Measurements from ENCODE around the gene GALNT14.

GALNT14 gene

GRCh38 chr2:30912056-30912455, 226.2 kb downstream of the GALNT14 start:
- TF ChIP-seq GATA2 (IDR thresholded peaks at IDR 0.05; ENCODE audit: low read depth, low read length): no peak
- TF ChIP-seq GATA3 (IDR thresholded peaks at IDR 0.05; ENCODE audit: low read depth, low read length): no peak

GRCh38 chr2:30911327-30911726, 226.9 kb downstream of the GALNT14 start:
- TF ChIP-seq GATA3 (IDR thresholded peaks at IDR 0.05; ENCODE audit: low read depth, low read length): no peak
- TF ChIP-seq GATA2 (IDR thresholded peaks at IDR 0.05; ENCODE audit: low read depth, low read length): no peak

DNA sequence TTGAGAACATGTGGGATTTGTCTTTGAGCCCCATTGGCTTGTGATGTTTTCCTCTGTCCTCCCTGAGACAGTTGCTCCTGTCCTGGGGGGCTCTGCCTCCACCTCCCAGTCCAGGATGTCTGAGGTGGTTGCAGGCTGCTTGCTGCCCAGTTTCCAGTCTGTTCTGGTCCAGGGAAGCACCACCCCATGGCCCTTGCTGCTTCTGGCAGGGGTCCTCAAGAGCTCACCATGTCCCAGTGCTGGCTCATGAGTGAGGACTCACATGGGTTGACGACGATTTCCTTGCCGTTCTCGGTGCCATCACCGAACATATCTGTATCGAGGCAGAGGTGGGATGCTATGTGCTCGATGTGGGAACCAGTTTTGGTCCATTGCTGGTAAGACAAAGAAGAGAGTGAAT, 227.6 kb downstream of the GALNT14 start:
- TF ChIP-seq GATA2 (IDR thresholded peaks at IDR 0.05; ENCODE audit: low read depth, low read length): no peak

GRCh38 chr2:30903326-30903725, 234.9 kb downstream of the GALNT14 start:
- TF ChIP-seq GATA3 (IDR thresholded peaks at IDR 0.05; ENCODE audit: low read depth, low read length): no peak
- no peak for TF ChIP-seq GATA2 (IDR thresholded peaks at IDR 0.05; ENCODE audit: low read depth, low read length)

- TF ChIP-seq GATA3 (IDR thresholded peaks at IDR 0.05; ENCODE audit: low read depth, low read length) (no peak), GATA2 (IDR thresholded peaks at IDR 0.05; ENCODE audit: low read depth, low read length) (no peak)
Observed at GRCh38 chr2:30900381-30900780, 237.9 kb downstream of the GALNT14 start.

GRCh38 chr2:30899516-30900054, 238.7 kb downstream of the GALNT14 start:
- TF ChIP-seq GATA3 (IDR thresholded peaks at IDR 0.05; ENCODE audit: low read depth, low read length): no peak
- TF ChIP-seq GATA2 (IDR thresholded peaks at IDR 0.05; ENCODE audit: low read depth, low read length): no peak

DNA sequence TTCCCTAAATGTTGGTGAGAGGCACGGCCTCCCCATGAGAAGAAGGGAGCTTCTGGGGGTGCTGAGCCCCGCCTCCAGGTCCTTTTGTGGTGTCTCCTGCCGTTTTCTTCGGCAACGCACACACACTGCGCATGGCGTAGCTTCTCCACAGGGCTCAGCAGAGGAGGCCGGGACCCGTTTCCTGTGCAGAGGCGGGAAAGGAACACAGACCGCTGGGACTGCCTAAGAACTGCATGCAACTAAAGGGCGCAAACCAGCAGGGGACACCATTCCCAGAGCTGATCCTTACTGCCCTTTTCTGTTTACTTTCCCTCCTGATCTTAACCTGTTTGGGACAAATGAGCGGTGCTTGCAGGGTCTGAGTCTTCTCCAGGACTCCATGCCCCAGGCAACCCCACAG, 240.7 kb downstream of the GALNT14 start:
- no peak for TF ChIP-seq GATA3 (IDR thresholded peaks at IDR 0.05; ENCODE audit: low read depth, low read length)
- no peak for TF ChIP-seq GATA2 (IDR thresholded peaks at IDR 0.05; ENCODE audit: low read depth, low read length)

DNA sequence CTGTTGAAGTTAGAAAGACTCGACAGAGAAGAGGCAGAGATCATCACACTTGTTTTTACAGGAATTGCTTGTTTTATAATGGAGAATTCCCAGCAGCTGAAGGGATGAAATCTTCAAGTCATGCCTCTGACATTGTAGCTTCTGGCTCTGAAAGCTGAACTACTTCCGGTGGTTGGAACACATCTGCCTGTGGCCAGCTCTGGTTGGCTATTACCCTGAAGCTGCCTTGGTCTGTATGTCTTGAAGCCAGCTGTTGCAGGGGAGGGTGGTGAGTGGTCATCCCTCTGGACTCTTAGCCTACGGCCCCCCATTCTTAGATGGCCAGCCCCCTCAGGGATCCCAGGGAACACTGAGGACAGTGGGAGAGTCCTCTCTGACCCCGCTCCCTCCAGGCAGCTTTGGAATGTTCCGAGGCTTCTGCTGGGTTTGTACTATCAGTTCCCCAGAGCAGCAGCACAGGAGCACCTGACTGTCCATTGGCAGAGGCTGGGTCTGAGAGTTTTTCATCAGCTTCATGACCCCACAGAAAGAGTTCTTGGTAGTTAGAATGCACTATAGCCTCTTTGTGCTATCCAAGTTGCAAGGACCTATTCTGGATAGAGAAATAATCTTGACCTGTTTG, 243.6 kb downstream of the GALNT14 start:
- TF ChIP-seq GATA2 (IDR thresholded peaks at IDR 0.05; ENCODE audit: low read depth, low read length) (no peak), GATA3 (IDR thresholded peaks at IDR 0.05; ENCODE audit: low read depth, low read length) (no peak)

DNA sequence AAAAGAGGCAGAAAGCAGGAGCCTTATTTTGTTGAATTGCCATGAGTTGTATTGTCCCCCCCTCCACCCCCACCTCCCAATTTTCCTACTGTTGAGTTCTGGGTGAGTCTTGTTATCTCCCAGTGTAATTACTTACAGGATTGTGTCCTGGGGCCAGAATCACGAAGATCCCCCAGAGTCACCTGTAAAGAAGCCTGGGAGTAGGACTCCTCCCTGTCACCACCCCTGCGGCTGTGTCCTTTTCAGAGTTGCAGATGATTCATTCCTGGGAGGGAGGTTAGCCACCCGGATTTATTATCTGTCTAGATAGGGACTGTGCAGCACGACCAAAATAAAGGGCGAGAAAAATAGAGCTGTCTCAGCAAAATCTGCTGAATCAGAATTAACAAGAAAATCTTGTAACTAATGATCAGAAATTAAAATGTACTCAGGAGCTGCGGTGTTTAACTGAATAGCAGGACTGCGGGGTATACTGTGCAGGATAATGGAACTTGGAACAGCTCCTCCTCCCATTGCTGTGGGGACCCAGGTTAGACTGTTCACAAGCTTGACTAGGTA, 249.3 kb downstream of the GALNT14 start:
- TF ChIP-seq GATA3 (IDR thresholded peaks at IDR 0.05; ENCODE audit: low read depth, low read length): no peak
- TF ChIP-seq GATA2 (IDR thresholded peaks at IDR 0.05; ENCODE audit: low read depth, low read length): no peak

GRCh38 chr2:30886080-30886479, 252.2 kb downstream of the GALNT14 start:
- no peak for TF ChIP-seq GATA2 (IDR thresholded peaks at IDR 0.05; ENCODE audit: low read depth, low read length)
- TF ChIP-seq GATA3 (IDR thresholded peaks at IDR 0.05; ENCODE audit: low read depth, low read length): no peak

GRCh38 chr2:30883822-30884221, 254.4 kb downstream of the GALNT14 start:
- TF ChIP-seq GATA2 (IDR thresholded peaks at IDR 0.05; ENCODE audit: low read depth, low read length) (no peak), GATA3 (IDR thresholded peaks at IDR 0.05; ENCODE audit: low read depth, low read length) (no peak)

DNA sequence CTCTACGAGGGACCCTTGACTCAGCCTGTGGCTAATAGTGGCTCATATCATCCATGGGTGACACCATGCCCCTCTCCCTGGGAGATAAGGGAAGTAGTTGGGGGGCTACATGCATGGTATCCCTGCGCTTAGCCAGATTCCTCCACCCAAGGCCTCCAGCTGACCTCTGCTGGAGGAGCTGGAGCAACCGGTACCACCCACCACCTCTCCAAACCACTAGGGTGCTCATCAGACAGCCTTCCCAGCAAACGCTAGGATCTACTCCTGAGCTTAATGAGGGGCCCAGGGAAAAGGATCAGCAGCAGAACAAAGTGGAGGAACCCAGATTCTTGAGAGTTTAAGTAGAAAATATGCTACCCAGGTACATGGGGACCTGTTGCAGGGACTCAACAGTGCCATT, 255.1 kb downstream of the GALNT14 start:
- TF ChIP-seq GATA3 (IDR thresholded peaks at IDR 0.05; ENCODE audit: low read depth, low read length): no peak
- no peak for TF ChIP-seq GATA2 (IDR thresholded peaks at IDR 0.05; ENCODE audit: low read depth, low read length)

DNA sequence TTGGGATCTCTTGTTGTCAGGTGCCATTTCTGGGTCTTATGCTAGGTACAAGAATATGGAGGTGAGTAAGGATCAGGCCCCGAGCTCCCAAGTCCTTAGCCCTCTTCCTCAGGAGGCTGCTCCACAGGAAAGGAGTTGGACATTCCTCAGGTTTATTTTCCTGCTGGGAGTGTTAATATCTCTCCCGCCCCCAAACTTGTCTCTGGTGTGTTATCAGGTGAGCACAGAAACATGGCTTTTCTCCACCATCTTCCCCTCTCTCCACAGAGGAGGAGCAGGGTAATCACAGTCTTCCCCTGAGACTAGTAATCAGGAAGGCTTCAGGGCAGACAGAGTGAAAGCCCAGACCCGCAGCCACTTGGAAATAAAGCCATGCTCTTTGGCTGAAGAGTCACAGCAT, 257.7 kb downstream of the GALNT14 start:
- TF ChIP-seq GATA3 (IDR thresholded peaks at IDR 0.05; ENCODE audit: low read depth, low read length): no peak

- TF ChIP-seq GATA2 (IDR thresholded peaks at IDR 0.05; ENCODE audit: low read depth, low read length): no peak
- TF ChIP-seq GATA3 (IDR thresholded peaks at IDR 0.05; ENCODE audit: low read depth, low read length): no peak
Observed at GRCh38 chr2:30877833-30878232, 260.4 kb downstream of the GALNT14 start.

DNA sequence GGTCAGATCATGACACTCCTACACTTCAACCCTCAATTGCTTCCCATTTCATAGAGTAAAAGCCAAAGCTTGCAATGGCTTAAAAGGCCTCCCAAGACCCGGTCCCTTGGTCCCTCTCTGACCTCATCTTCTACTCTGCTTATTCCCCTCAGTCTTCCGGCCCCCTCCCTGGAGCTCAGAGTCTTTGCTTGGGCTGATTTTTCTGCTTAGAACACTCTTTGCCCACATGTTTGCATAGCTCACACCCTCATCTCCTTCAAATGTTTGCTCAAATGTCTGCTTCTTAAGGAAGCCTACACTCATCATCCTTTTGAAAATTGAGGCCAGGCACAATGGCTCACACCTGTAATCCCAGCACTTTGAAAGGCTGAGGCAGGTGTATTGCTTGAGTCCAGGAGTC, 265.4 kb downstream of the GALNT14 start:
- TF ChIP-seq GATA2 (IDR thresholded peaks at IDR 0.05; ENCODE audit: low read depth, low read length) (no peak), GATA3 (IDR thresholded peaks at IDR 0.05; ENCODE audit: low read depth, low read length) (no peak)
